A549 (cell line): ENCODE data around the gene PHC2. TPM values are rescaled to one million over a fixed set of nuclear protein-coding genes. Genes with fewer than 3 reads are reported as not detected.

ENCODE experiments used
- ATAC-seq, 2 experiments: fragments of 200-7000 bp in 1 of 2; fragments of >200 bp in 1 of 2; cut with Nextera tagmentation in 1 of 2; cut with Tn5 transposase in 1 of 2; 3 replicates each; pipeline versions ENCODE4 v1.8.0 to v1.9.1; 2018 to 2020; ENCODE audit warnings: mild to moderate bottlenecking in 1 of 2, moderate library complexity in 1 of 2
- CTCF ChIA-PET: fragments of 300-600 bp; sonication (Branson Sonifier 250); formaldehyde crosslinking; extraction: SDS; loops from one replicate; lab custom pipeline; 2021; ENCODE audit warnings: antibody characterized with exemption, inconsistent platforms; lab: Yijun Ruan, JAX
- POLR2A ChIA-PET: fragments of 350-600 bp; formaldehyde crosslinking; extraction: SDS; loops from one replicate; lab custom pipeline; 2021; ENCODE audit warnings: antibody characterized with exemption, inconsistent platforms; lab: Yijun Ruan, JAX
- DNase-seq, 2 experiments: peaks; one replicate each; pipeline versions ENCODE4 v3.0.0 to v3.0.0-alpha.2; 2011 to 2016; ENCODE audit warnings: low read depth in 1 of 2, low spot score in 1 of 2
- FAIRE-seq: peaks from 2 replicates; lab custom pipeline; 2011; peaks lifted over from hg19 to GRCh38; lab: Jason Lieb, UNC
- H3K27ac ChIP-seq, 2 experiments: fragments of >200 bp; sonication (Bioruptor Twin); formaldehyde crosslinking; 3 replicates each; pipeline ENCODE4 v1.5.1; 2016 to 2017
- H3K4me1 ChIP-seq: fragments of >200 bp; sonication (Bioruptor Twin); formaldehyde crosslinking; 3 replicates; pipeline ENCODE4 v1.6.1; 2016
- H3K4me2 ChIP-seq: fragments of >200 bp; sonication (Bioruptor Twin); formaldehyde crosslinking; 3 replicates; pipeline ENCODE4 v1.6.1; 2016
- H3K4me3 ChIP-seq: fragments of >200 bp; sonication (Bioruptor Twin); formaldehyde crosslinking; 3 replicates; pipeline ENCODE4 v1.5.1; 2016
- H3K9me3 ChIP-seq: fragments of >200 bp; sonication (Bioruptor Twin); formaldehyde crosslinking; 3 replicates; pipeline ENCODE4 v1.6.1; 2016
- CBX2 ChIP-seq: fragments of 200-600 bp; sonication (generic); IDR thresholded peaks from 2 replicates; pipeline ENCODE4 v1.6.1; 2016; ENCODE audit warnings: low read depth, mild to moderate bottlenecking, borderline replicate concordance
- CHD4 ChIP-seq: fragments of 200-600 bp; sonication (generic); IDR thresholded peaks from 2 replicates; pipeline ENCODE4 v1.6.1; 2016; ENCODE audit warnings: antibody characterized with exemption, mild to moderate bottlenecking, borderline replicate concordance
- EP300 ChIP-seq, 2 experiments: fragments of >200 bp; sonication (Bioruptor Twin); formaldehyde crosslinking; IDR thresholded peaks; 2 replicates in 1 of 2; 3 replicates in 1 of 2; pipeline ENCODE4 v1.6.1; 2016 to 2017
- FOSL2 ChIP-seq, 2 experiments: fragments of 450-650 bp in 1 of 2; fragments of >200 bp in 1 of 2; sonication (Bioruptor Twin) in 1 of 2; formaldehyde crosslinking; IDR thresholded peaks; 2 replicates each; pipeline versions ENCODE4 v1.5.0 to v1.6.1; 2016 to 2020; ENCODE audit warnings: mild to moderate bottlenecking in 1 of 2, moderate library complexity in 1 of 2
- FOXS1 ChIP-seq: fragments of 250-450 bp; sonication (Bioruptor Pico); IDR thresholded peaks from 2 replicates; pipeline ENCODE4 v1.5.0; 2020; ENCODE audit warnings: mild to moderate bottlenecking, moderate library complexity
- GATA3 ChIP-seq: IDR thresholded peaks from 2 replicates; pipeline ENCODE4 v1.6.1; 2012; ENCODE audit warnings: borderline replicate concordance
- HOXB13 ChIP-seq: fragments of 250-450 bp; sonication (Bioruptor Pico); IDR thresholded peaks from 2 replicates; pipeline ENCODE4 v1.5.0; 2020; ENCODE audit warnings: low read depth, mild to moderate bottlenecking, moderate library complexity
- KDM1A ChIP-seq: fragments of 200-600 bp; sonication (generic); IDR thresholded peaks from 2 replicates; pipeline ENCODE4 v1.6.1; 2016; ENCODE audit warnings: low read depth, mild to moderate bottlenecking
- NR3C1 ChIP-seq: fragments of >200 bp; sonication (Bioruptor Twin); formaldehyde crosslinking; IDR thresholded peaks from 3 replicates; pipeline ENCODE4 v1.6.1; 2017
- PHF8 ChIP-seq: fragments of 200-600 bp; sonication (generic); IDR thresholded peaks from 2 replicates; pipeline ENCODE4 v1.6.1; 2016; ENCODE audit warnings: low read depth, mild to moderate bottlenecking, antibody characterized with exemption, moderate library complexity, borderline replicate concordance
- POLR2A ChIP-seq: IDR thresholded peaks from 2 replicates; pipeline ENCODE4 v1.6.1; 2012; ENCODE audit warnings: mild to moderate bottlenecking, low read length
- RARB ChIP-seq: fragments of 250-450 bp; sonication (Bioruptor Pico); IDR thresholded peaks from 2 replicates; pipeline ENCODE4 v1.8.0; 2021; ENCODE audit warnings: mild to moderate bottlenecking, moderate library complexity
- RCOR1 ChIP-seq: fragments of 150-350 bp; IDR thresholded peaks from 2 replicates; pipeline ENCODE4 v1.6.1; 2014; ENCODE audit warnings: antibody characterized with exemption, low read length, low read depth
- RFX5 ChIP-seq: fragments of 450-650 bp; IDR thresholded peaks from 2 replicates; pipeline ENCODE4 v1.7.1; 2014; ENCODE audit warnings: antibody characterized with exemption, mild to moderate bottlenecking, moderate library complexity
- SMC3 ChIP-seq: fragments of >200 bp; sonication (Bioruptor Twin); formaldehyde crosslinking; IDR thresholded peaks from 3 replicates; pipeline ENCODE4 v1.6.1; 2018; ENCODE audit warnings: inconsistent platforms
- SREBF2 ChIP-seq: fragments of 450-650 bp; IDR thresholded peaks from 2 replicates; pipeline ENCODE4 v1.6.1; 2014; ENCODE audit warnings: mild to moderate bottlenecking, moderate library complexity
- TP53 ChIP-seq: fragments of 250-450 bp; sonication (Bioruptor Pico); IDR thresholded peaks from 2 replicates; pipeline ENCODE4 v1.5.0; 2021; ENCODE audit warnings: mild to moderate bottlenecking, moderate library complexity
- ZFP36 ChIP-seq: fragments of 450-650 bp; IDR thresholded peaks from 2 replicates; pipeline ENCODE4 v1.6.1; 2014; ENCODE audit warnings: borderline replicate concordance; ENCODE audit not compliant: partially characterized antibody
- ZNF302 ChIP-seq: fragments of 250-450 bp; sonication (Bioruptor Pico); IDR thresholded peaks from 2 replicates; pipeline ENCODE4 v1.9.0; 2021; ENCODE audit warnings: inconsistent platforms, mild to moderate bottlenecking, moderate library complexity
- ZSCAN20 ChIP-seq: fragments of 250-450 bp; sonication (Bioruptor Pico); IDR thresholded peaks from 2 replicates; pipeline ENCODE4 v1.8.0; 2022; ENCODE audit warnings: mild to moderate bottlenecking, moderate library complexity
- WGBS: methylation state at CpG from one replicate; pipeline ENCODE4 v1.1.6; 2017; ENCODE audit errors: missing lambda C conversion rate; 5-methylcytosine and 5-hydroxymethylcytosine counted together
- polyA plus RNA-seq, 4 experiments: library from polyadenylated mRNA; depleted of rRNA in 3 of 4; stranded (reverse); fragments of >200 nt; fragmentation: RNase III in 1 of 4; extraction: RNeasy Plus Mini Kit Qiagen cat#74134 plus additional on column Dnase treatment in 1 of 4; gene quantifications; 2 replicates in 3 of 4; 3 replicates in 1 of 4; pipeline ENCODE4 v1.2.3, GENCODE V29; 2011 to 2017
- TF ChIP-seq, protein P1 (sequence below): IDR thresholded peaks from 2 replicates; pipeline ENCODE4 v1.6.1; 2012
- TF ChIP-seq, protein P2 (sequence below): fragments of 150-350 bp; IDR thresholded peaks from 2 replicates; pipeline ENCODE4 v1.6.1; 2014; ENCODE audit warnings: low read depth, mild to moderate bottlenecking, low read length
- TF ChIP-seq, protein P3 (sequence below): fragments of 200-600 bp; sonication (generic); IDR thresholded peaks from 2 replicates; pipeline ENCODE4 v1.6.1; 2016; ENCODE audit warnings: antibody characterized with exemption, mild to moderate bottlenecking, moderate library complexity

The PHC2 gene
- polyA plus RNA-seq, 2 of the 4 experiments (the other 2 are of a cell fraction), result 29.9 to 33.2 TPM

DNA sequence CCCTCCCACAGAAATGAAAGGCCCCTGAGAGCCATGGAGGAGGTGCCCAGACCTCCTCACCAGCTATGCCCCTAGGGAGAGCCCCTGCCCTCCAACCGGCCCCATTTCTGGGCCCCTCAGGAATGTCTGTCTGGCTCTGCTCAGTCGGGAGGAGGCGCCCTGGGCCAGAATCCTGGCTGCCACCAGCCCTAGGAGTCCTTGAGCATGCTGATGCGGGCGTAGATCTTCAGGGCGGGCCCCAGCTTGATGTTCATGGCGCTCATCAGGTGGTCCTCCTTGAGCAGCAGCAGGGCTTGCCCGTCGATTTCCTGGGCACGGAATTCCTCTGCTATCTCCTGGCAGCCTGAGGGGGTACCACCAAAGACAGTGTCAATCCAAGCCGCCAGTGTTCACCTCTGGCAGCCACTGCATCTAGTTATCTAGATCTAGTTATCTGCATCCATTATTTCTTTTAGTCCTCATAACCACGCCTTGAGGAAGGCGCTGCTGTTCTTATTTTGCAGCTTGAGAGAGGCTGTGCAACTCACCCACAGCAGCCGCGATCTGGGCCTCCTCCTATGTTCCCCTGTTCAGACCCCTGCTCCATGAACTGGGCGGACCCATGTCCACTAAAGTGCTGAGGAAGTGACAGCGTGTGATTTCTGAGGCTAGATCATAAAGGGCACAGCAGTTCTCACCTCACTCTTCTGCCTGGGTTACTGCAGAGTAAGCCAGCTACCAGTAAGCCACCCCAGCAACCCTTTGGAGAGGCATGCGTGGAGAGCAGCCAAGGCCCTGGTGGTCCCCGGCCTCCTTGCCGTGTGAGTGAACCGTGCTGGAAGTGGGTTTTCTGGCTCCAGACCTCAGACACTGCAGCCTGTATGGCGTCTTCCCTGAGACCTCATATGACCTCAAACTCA lies 106.0 kb downstream of the PHC2 start (continued):
- TF ChIP-seq PHF8, result no peak
- no peak for TF ChIP-seq ZNF302 (CRISPR knock-in tag)
- TF ChIP-seq KDM1A, result no peak

DNA sequence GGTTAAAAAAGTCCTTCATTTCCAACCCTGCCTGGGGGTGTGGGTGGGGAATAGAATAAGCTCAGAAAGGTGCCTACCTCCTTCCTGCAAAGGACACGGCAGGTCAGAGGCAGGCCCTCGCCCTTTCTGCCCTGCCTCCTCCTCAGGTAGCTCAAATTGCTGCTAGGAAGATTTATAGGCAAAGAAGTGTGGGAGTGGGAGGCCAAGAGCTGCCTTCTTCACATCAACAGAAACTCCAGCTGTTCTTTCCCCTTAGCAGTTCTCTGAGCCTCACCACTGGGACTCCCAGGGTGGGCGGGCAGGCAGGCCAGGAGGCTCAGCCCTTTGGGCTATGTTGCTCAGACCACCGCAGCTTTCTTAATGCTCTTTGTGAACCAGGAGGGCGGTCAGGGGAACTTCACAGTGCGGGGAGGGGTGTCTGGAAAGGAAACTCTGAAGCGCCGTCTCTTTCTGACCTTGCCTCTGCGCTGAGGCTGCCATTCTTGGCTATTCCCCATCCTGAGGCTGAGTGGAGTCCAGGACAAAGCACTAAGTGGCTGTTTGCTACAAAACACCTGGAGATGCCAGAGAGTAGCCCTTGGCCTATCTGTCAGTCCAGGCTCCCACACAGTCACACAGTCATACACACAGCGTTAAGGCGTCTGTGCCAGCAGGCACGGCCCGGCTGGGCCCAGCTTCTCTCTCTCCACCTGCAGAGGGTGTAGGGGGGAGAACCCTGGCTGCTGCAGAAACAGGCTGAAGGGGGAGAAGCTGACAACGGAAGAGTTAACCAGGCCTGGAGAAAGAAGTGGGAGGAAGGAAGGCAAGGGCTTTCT lies 107.0 kb downstream of the PHC2 start:
- TF ChIP-seq POLR2A, result no peak
- no peak for TF ChIP-seq GATA3
- no peak for TF ChIP-seq FOXS1 (CRISPR knock-in tag)
- TF ChIP-seq CHD4, result no peak
- TF ChIP-seq RCOR1, result no peak
- TF ChIP-seq, protein P1, sequence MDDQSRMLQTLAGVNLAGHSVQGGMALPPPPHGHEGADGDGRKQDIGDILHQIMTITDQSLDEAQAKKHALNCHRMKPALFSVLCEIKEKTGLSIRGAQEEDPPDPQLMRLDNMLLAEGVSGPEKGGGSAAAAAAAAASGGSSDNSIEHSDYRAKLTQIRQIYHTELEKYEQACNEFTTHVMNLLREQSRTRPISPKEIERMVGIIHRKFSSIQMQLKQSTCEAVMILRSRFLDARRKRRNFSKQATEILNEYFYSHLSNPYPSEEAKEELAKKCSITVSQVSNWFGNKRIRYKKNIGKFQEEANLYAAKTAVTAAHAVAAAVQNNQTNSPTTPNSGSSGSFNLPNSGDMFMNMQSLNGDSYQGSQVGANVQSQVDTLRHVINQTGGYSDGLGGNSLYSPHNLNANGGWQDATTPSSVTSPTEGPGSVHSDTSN, result no peak
- no peak for TF ChIP-seq FOSL2 (IDR thresholded peaks at IDR 0.05)
- no peak for TF ChIP-seq FOSL2 (CRISPR knock-in tag; IDR thresholded peaks at IDR 0.05)
- no peak for TF ChIP-seq NR3C1
- no peak for TF ChIP-seq RFX5
- no peak for TF ChIP-seq EP300 (IDR thresholded peaks at IDR 0.05)
- no peak for TF ChIP-seq HOXB13 (CRISPR knock-in tag)
- TF ChIP-seq ZSCAN20, result no peak
- TF ChIP-seq, protein P2, sequence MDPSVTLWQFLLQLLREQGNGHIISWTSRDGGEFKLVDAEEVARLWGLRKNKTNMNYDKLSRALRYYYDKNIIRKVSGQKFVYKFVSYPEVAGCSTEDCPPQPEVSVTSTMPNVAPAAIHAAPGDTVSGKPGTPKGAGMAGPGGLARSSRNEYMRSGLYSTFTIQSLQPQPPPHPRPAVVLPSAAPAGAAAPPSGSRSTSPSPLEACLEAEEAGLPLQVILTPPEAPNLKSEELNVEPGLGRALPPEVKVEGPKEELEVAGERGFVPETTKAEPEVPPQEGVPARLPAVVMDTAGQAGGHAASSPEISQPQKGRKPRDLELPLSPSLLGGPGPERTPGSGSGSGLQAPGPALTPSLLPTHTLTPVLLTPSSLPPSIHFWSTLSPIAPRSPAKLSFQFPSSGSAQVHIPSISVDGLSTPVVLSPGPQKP, result no peak
- no peak for TF ChIP-seq SREBF2
- no peak for TF ChIP-seq SMC3
- no peak for TF ChIP-seq CBX2
- Histone ChIP-seq H3K4me3 (no peak overlapping the region), H3K4me1 (no peaks in the 10 kb centered on the region), H3K9me3 (no peaks in the 10 kb centered on the region), H3K27ac (no peak overlapping the region), H3K4me2 (no peak overlapping the region)
- ChIA-PET CTCF (interaction anchor here (1.2 to 1.8 kb wide), 4 partner anchors 18 to 45 kb away, joined by 3 to 5 read pairs (median 3); no protein-coding TSS in a partner anchor), POLR2A (no interaction called here)
- DNase-seq, result no peak
- 90% methylated on average over 14 of the region's 14 CpGs for WGBS
- no peak for ATAC-seq
- FAIRE-seq, result no peak

DNA sequence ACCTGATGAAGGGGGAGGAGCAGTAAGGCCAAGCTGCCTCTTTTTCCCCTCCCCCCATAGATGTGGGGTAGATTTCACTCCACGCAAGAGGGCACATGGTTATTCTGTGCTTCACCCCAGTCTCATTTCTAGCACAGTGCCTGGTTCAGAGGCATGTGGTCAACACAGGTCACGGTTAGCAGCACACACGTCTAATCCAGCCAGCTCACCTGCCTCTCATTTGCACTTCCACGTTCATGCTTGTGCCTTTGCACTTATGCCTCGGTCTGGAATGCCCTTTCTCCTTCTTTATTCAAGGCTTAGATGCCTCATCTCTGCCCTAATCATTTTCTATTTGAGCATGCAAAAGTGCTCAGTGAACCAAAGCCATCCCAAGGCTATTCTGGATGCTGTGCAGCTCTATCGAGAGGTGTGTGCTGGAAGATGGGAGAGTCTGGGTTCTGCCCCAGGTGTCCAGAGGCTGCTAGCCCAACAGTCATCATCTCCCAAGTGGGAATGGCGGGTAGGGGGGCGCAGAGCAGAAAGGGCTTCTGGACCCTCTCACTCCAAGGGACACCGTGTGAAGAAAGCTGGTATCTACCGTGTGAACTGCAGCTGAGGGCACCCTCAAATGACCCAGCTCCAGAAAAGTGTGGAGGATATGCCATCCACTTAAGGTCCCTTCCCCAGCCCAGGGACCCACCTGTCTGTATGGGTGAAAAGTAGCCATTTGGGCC lies 107.9 kb downstream of the PHC2 start:
- Histone ChIP-seq H3K27ac (no peak overlapping the region), H3K4me2 (no peak overlapping the region), H3K9me3 (no peaks in the 10 kb centered on the region), H3K4me3 (no peak overlapping the region), H3K4me1 (no peaks in the 10 kb centered on the region)
- DNase-seq (no peak), ATAC-seq (no peak), FAIRE-seq (no peak)
- POLR2A ChIA-PET, result no interaction called here
- TF ChIP-seq FOXS1 (CRISPR knock-in tag) (no peak), RARB (CRISPR knock-in tag) (no peak), TP53 (CRISPR knock-in tag) (no peak), ZFP36 (no peak)
- TF ChIP-seq, protein P3, sequence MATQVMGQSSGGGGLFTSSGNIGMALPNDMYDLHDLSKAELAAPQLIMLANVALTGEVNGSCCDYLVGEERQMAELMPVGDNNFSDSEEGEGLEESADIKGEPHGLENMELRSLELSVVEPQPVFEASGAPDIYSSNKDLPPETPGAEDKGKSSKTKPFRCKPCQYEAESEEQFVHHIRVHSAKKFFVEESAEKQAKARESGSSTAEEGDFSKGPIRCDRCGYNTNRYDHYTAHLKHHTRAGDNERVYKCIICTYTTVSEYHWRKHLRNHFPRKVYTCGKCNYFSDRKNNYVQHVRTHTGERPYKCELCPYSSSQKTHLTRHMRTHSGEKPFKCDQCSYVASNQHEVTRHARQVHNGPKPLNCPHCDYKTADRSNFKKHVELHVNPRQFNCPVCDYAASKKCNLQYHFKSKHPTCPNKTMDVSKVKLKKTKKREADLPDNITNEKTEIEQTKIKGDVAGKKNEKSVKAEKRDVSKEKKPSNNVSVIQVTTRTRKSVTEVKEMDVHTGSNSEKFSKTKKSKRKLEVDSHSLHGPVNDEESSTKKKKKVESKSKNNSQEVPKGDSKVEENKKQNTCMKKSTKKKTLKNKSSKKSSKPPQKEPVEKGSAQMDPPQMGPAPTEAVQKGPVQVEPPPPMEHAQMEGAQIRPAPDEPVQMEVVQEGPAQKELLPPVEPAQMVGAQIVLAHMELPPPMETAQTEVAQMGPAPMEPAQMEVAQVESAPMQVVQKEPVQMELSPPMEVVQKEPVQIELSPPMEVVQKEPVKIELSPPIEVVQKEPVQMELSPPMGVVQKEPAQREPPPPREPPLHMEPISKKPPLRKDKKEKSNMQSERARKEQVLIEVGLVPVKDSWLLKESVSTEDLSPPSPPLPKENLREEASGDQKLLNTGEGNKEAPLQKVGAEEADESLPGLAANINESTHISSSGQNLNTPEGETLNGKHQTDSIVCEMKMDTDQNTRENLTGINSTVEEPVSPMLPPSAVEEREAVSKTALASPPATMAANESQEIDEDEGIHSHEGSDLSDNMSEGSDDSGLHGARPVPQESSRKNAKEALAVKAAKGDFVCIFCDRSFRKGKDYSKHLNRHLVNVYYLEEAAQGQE, result no peak
- CTCF ChIA-PET, result interaction anchor here (1.2 to 1.8 kb wide), 3 partner anchors 19 to 46 kb away, joined by 3 read pairs; no protein-coding TSS in a partner anchor
- 85% methylated on average over 10 of the region's 10 CpGs for WGBS
